HL-60 (cell line): ENCODE data around the gene CARMIL1.
A peak's percentile ranks its signal among the peaks of the same experiment; 100 is the strongest.

Source experiments
- DNase-seq, 2 experiments: peaks; one replicate each; pipeline ENCODE4 v3.0.0-alpha.2; 2010 to 2020; ENCODE audit warnings: low read depth in 1 of 2, low spot score in 1 of 2
- H3K27ac ChIP-seq: fragments of 250-450 bp; sonication (Bioruptor Pico); replicated peaks from 2 replicates; pipeline ENCODE4 v1.5.1; 2020; ENCODE audit warnings: mild to moderate bottlenecking, moderate library complexity
- H3K27me3 ChIP-seq: fragments of 250-450 bp; sonication (Bioruptor Pico); 2 replicates; pipeline ENCODE4 v1.5.1; 2021; ENCODE audit warnings: mild to moderate bottlenecking, moderate library complexity; ENCODE audit not compliant: insufficient read depth, poor library complexity, severe bottlenecking
- H3K4me3 ChIP-seq: replicated peaks from 2 replicates; pipeline ENCODE4 v1.5.1; 2011; ENCODE audit warnings: mild to moderate bottlenecking, control low read depth, low read length; ENCODE audit not compliant: insufficient read depth
- CTCF ChIP-seq: IDR thresholded peaks from one replicate; pipeline ENCODE4 v1.5.1; 2011; ENCODE audit warnings: low read length, control low read depth, inconsistent platforms; ENCODE audit not compliant: insufficient read depth
- GABPA ChIP-seq: IDR thresholded peaks from 2 replicates; pipeline ENCODE4 v1.6.1; 2012; ENCODE audit warnings: low read depth
- POLR2AphosphoS5 ChIP-seq: IDR thresholded peaks from 2 replicates; pipeline ENCODE4 v1.6.1; 2012; ENCODE audit warnings: low read depth
- REST ChIP-seq: IDR thresholded peaks from 2 replicates; pipeline ENCODE4 v1.6.1; 2012; ENCODE audit warnings: low read depth; ENCODE audit not compliant: insufficient replicate concordance
- SPI1 ChIP-seq: IDR thresholded peaks from 2 replicates; pipeline ENCODE4 v1.6.1; 2012; ENCODE audit warnings: low read depth, mild to moderate bottlenecking, borderline replicate concordance

The CARMIL1 gene

GRCh38 chr6:25488156-25488555, 209.0 kb downstream of the CARMIL1 start:
- DNase-seq: no peak
- no peak for TF ChIP-seq CTCF
- no peak for TF ChIP-seq SPI1
- TF ChIP-seq POLR2AphosphoS5: no peak
- TF ChIP-seq REST: no peak
- TF ChIP-seq GABPA: no peak
- Histone ChIP-seq H3K4me3 (no peak overlapping the region), H3K27me3 (no peaks in the 10 kb centered on the region), H3K27ac (no peak overlapping the region)

GRCh38 chr6:25489399-25489798, 210.2 kb downstream of the CARMIL1 start:
- no peak for DNase-seq
- no peaks in the 10 kb centered on the region for H3K27me3 ChIP-seq
- no peak overlapping the region for H3K4me3 ChIP-seq
- no peak overlapping the region for H3K27ac ChIP-seq
- no peak for TF ChIP-seq SPI1
- no peak for TF ChIP-seq CTCF

- peaks cover under 1% of the 10 kb centered on the region for H3K27me3 ChIP-seq
- no peak overlapping the region for H3K4me3 ChIP-seq
- peak; percentile 11 to 57 for DNase-seq
- no peak overlapping the region for H3K27ac ChIP-seq
- no peak for TF ChIP-seq GABPA
- peak; percentile 66 for TF ChIP-seq CTCF
- TF ChIP-seq SPI1: 0 out of 2 replicates have a peak, but pooled peaks have one; percentile 13
- no peak for TF ChIP-seq POLR2AphosphoS5
- no peak for TF ChIP-seq REST
These were observed 211.0 kb downstream of the CARMIL1 start for GRCh38 chr6:25490018-25490801.

GRCh38 chr6:25492951-25493350, 213.8 kb downstream of the CARMIL1 start:
- Histone ChIP-seq H3K27me3 (peaks cover 2% of the 10 kb centered on the region), H3K4me3 (no peak overlapping the region), H3K27ac (no peak overlapping the region)
- DNase-seq: no peak
- no peak for TF ChIP-seq GABPA
- TF ChIP-seq REST: no peak
- no peak for TF ChIP-seq CTCF
- TF ChIP-seq POLR2AphosphoS5: no peak
- TF ChIP-seq SPI1: no peak
